GM20431 (cell line): ENCODE results near the gene PREB.

Experiments
- in situ Hi-C: fragments of 300-500 bp; cut with MseI, MboI; formaldehyde crosslinking; loops from one replicate; pipeline ENCODE4 v1.15.0; 2020; ENCODE audit warnings: low sequenced_read_pairs; ENCODE audit not compliant: unreplicated experiment

PREB gene

DNA sequence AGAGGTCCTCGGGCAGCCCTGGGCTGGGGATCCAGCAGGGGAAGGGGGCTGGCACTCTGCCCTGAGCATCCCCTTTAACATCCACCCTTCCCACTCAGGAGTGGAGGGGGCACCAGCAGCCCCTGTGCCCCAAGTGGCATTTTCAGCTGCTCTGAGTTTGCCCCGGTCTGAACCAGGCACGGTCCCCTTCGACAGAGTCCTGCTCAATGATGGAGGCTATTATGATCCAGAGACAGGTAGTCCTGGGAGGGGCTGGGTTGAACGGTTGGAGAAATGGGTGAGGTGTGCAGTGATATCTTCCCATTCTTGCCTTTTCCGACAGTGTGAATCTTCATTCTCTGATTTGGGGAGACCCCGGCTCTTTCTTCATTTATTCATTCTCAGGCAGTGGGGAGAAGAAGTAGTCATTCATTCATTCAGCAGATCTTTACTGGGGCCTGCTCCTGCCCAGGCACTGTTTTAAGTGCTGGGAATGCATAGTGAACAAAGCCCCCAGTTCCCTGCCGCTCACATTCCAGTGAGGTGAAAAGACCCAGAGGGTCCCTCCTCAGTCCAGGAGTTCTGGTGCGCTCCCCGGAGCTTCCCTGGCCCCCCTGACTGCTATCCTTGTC, 49.3 kb downstream of the PREB start:
- in situ Hi-C loops: no loop called here

DNA sequence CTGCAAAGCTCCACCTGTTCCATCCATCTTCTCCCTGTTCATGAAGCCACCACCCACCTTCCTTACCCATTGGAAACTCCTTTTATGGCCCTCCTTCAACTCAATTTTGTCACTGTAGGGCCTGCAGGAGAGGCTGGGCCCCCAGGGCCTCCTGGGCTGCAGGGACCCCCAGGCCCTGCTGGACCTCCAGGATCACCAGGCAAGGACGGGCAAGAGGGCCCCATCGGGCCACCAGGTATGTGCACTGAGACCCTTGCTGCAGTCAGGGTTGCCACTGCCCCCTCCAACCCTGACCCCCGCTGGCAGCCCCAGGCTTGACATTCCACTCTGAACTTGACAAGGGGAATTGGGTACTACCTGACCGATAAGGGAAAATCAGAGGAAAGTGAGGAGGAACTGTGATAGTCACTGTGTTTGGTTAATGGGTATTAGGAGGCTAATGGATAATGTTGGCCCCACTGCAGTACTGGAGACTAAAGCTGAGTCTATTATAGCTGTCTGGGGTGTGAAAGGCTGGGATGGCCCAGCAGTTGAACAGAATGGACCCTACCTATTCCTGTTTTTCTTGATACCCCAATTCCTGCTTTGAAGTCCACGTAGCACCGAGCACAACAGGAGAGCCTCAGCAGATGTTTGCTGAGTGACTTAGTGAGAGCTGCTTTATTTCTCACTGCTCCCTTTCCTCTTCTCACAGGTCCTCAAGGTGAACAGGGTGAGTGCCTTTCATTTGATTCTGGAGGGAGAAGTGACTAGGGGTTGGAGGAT, 50.0 kb downstream of the PREB start:
- in situ Hi-C loops: no loop called here

DNA sequence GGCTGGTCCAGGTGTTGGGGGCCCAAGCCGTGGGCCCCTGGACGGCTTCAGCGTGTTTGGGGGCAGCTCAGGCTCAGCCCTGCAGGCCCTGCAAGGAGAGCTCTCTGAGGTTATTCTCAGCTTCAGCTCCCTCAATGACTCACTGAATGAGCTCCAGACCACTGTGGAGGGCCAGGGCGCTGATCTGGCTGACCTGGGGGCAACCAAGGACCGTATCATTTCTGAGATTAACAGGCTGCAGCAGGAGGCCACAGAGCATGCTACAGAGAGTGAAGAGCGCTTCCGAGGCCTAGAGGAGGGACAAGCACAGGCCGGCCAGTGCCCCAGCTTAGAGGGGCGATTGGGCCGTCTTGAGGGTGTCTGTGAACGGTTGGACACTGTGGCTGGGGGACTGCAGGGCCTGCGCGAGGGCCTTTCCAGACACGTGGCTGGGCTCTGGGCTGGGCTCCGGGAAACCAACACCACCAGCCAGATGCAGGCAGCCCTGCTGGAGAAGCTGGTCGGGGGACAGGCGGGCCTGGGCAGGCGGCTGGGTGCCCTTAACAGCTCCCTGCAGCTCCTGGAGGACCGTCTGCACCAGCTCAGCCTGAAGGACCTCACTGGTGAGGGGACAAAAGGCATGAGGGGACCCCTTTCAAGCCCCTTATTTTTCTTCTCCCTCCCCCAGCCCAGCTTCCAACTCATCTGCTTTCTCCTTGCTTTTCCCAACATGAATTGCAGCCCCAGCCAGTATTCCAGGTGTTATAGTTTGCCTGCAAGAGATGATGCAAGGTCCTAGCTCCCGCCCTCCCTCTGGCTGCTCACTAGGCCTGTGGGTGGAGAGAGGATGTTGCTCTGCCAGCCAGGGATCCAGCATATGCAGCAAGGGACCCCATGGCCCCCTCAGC, 50.8 kb downstream of the PREB start:
- in situ Hi-C loops: no loop called here

DNA sequence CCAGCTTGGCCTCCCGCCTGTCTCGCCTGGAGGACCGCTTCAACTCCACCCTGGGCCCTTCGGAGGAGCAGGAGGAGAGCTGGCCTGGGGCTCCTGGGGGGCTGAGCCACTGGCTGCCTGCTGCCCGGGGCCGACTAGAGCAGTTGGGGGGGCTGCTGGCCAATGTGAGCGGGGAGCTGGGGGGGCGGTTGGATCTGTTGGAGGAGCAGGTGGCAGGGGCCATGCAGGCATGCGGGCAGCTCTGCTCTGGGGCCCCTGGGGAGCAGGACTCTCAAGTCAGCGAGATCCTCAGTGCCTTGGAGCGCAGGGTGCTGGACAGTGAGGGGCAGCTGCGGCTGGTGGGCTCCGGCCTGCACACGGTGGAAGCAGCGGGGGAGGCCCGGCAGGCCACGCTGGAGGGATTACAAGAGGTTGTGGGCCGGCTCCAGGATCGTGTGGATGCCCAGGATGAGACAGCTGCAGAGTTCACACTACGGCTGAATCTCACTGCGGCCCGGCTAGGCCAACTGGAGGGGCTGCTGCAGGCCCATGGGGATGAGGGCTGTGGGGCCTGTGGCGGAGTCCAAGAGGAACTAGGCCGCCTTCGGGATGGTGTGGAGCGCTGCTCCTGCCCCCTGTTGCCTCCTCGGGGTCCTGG, 51.5 kb downstream of the PREB start:
- in situ Hi-C loops: no loop called here

DNA sequence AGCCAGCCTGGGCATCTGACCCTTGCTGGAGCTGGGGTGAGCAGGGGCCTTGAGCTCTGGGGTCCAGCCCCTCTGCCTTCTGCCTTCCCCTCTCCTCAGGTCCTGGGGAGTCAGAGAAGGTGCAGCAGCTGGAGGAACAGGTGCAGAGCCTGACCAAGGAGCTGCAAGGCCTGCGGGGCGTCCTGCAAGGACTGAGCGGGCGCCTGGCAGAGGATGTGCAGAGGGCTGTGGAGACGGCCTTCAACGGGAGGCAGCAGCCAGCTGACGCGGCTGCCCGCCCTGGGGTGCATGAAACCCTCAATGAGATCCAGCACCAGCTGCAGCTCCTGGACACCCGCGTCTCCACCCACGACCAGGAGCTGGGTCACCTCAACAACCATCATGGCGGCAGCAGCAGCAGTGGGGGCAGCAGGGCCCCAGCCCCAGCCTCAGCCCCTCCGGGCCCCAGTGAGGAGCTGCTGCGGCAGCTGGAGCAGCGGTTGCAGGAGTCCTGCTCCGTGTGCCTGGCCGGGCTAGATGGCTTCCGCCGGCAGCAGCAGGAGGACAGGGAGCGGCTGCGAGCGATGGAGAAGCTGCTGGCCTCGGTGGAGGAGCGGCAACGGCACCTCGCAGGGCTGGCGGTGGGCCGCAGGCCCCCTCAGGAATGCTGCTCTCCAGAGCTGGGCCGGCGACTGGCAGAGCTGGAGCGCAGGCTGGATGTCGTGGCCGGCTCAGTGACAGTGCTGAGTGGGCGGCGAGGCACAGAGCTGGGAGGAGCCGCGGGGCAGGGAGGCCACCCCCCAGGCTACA, 52.3 kb downstream of the PREB start:
- in situ Hi-C loops: no loop called here
